ENCODE results near the gene PLXNC1.

The PLXNC1 gene

DNA sequence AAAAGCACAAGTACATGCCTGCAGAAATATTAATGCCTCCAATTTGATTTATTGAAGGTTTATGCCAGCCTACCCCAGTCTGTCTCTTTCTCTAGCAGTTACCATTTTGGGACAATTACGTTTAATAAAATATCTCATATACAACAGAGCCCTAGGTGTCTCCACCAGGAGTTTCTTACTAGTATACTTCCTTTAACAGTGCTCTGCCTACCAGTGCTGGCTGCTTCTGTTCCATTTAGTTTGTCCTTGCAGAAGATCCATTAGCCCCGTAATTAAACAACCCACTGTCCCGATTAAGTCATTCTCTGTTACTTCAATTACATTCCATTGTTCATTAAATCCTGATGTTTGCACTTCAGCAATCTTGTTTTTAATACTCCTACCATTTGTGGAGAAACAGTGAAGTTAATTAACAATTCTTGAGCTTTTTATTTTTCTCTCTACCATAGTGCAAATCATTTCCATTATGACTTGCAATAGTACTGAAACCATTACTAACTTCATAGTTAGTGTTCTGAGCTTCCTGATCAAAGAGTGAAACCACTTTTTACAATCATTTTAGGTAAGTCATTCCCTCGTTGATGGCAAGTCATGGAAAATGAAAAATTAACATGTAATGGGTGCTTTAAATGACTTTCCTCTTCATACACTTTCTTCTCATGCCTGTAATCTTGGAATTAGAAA lies 121.1 kb downstream of the PLXNC1 start:
- DNase-seq = no peak

- DNase-seq = no peak
These were observed 123.0 kb downstream of the PLXNC1 start for GRCh38 chr12:94271351-94271750.

DNA sequence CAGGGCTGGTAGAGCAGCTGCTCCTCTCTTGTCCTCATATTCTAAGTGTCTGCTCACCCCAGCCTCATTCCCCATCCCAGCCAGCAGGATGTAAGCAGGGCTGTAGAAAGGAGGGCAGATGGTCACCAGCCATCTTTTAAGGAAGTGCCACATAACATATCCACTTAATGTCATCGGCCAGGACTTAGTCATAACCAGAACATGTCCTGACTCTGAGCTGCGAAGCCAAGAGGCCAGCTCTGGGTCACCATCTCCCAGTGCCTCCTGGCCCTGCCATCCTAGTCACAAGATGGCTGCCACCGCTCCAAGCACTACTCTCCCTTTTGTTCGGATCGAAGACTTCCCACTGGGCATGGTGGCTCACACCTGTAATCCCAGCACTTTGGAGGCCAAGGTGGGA lies 123.9 kb downstream of the PLXNC1 start:
- no peak for DNase-seq

DNA sequence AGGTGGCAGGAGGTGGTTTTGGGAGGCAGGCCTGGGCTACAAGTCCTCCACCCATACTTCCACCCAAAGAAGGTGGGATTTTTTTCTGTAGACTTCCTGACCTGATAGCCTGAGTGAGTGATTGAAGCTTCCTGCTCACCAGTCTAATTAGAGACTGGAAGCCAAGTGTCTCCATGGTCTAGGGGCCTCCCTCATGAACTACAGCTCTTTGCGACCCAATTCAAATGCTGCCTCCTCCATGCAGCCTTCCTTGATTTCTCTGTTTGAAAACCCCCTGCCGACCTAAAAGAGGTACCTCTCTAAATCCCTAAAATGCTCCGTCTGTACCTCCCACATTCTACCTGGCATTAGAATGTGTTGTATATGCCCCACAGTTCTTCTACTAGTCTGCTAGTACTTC lies 124.9 kb downstream of the PLXNC1 start:
- DNase-seq = no peak

GRCh38 chr12:94276725-94277124 lies 128.3 kb downstream of the PLXNC1 start:
- no peak for DNase-seq

DNA sequence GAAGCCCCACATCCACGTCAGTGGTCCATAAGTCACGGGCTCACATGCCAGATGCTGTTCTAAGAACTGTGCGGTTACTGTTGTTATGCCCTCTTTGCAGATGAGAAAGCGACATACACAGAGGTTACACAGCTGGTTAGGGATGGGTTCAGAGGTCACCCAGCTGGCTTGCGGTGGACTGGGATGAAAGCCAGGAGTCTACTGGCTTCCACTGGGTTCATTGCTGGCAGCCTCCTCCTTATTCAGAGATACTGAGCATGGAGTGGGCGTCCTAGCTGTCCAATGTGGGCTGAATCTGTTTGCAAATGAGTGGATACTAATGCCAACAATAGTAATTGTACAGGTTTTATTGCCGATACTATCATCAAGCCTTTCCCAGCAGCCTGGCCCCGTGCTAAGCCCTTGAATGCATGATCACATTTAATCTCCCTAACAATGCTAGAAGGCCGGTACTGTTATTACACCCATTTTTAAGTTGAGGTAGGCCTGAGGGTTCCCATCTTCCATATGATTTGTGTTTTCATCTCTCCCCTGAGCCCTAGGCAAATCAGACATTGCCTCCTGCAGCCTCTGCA lies 129.1 kb downstream of the PLXNC1 start:
- DNase-seq = no peak

GRCh38 chr12:94280063-94280462 lies 131.7 kb downstream of the PLXNC1 start:
- no peak for DNase-seq

DNA sequence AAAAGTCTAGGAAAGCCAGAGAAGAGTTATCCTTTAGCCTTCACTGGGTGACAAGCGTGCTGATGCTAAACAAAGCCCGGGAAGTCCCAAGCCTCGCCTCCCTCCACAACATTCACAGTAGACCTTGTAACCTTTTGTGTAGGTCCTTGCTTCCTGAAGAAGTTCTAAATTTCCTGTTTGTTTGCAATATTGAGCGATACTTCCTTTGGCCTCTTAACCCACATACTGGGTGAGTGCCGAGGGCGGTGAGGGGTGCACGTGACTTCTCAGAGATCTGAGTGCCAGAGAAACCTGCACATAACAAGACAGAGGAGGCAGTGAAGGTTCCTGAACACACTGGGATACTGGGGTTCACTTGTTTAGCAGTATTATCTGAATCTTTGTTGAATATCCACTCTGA lies 134.3 kb downstream of the PLXNC1 start:
- DNase-seq = no peak

- DNase-seq = no peak
These were observed 135.7 kb downstream of the PLXNC1 start for GRCh38 chr12:94284046-94284445.

- DNase-seq = no peak
These were observed 136.5 kb downstream of the PLXNC1 start for GRCh38 chr12:94284859-94285258.

DNA sequence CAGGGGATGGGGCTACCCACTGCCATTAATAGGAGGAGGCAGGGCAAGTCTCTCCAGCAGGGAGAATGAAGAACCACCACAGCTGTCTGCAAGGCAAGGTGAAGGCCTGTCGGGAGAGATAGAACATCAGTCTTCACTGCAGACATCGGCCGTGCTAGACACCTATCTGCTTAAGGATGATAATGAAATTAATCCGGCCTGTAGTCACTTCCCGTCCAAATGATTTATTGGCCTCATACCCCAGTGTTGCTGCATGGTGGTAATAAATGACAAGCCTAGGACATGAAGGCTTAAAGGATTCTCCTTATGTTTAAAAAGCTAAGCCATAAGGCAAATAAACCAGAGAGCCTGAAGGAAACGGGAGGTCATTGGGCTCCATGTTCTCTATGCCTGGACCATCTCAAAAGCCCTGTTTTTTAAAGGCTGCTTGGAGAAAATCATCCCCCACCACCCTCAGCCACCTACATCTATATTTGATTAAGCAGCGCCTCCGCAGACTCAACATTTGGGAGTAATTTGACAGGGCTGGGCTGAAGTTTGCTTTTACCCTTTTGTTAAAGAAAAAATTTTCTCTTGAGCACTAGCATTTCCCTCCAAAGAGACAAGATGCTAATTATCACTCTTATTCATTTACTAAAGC lies 137.7 kb downstream of the PLXNC1 start:
- no peak for DNase-seq

DNA sequence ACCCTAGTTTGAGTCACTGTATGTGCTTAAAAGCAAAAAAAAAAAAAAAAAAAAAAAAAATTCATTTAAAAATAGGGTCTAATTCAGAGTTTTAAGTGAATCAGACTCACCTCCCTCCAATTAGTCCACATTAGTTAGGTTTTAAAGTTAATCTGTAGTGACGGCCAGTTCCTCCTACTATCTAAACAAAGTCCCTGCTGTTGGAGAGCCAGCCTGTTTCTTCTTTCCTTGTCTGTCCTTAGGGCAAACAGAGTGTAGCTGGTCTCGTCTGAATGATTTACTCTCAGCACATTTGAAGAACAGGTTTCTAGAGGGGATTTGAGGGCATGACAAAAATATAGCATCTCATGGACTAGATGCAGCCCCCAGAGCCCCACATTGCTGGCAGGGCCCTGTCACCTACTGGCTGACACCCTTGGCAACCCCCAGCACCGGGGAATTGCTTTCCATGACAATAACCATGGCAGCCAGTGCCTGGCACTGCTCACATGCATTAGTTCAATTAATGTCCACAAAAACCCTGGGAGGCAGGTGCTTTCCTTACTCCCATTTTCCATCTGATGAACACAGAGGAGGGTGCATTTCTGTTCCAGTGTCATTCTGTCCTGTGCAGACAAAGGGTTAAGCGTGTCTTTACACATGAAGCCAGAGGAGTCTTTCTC lies 138.3 kb downstream of the PLXNC1 start:
- no peak for DNase-seq

DNA sequence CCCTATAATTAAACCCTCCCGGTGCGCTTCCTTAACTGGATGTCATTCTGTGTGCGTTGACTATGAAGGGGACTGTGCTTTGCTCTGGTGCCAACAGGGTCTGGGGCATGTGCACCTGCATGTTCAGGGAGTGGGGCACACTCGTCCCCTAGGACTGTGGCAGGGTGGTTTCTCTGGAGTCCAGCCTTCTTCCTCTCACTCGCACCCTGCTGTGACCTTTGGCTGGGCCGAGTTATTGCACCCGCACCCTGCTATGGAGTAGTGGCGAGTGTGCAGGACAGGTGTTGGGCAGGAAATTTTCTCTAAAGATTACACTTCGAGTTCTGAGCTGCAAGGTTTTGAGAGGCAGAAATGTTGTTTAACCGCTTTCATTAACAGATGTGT lies 138.9 kb downstream of the PLXNC1 start:
- DNase-seq = no peak

- no peak for DNase-seq
These were observed 141.3 kb downstream of the PLXNC1 start for GRCh38 chr12:94289461-94290312.

DNA sequence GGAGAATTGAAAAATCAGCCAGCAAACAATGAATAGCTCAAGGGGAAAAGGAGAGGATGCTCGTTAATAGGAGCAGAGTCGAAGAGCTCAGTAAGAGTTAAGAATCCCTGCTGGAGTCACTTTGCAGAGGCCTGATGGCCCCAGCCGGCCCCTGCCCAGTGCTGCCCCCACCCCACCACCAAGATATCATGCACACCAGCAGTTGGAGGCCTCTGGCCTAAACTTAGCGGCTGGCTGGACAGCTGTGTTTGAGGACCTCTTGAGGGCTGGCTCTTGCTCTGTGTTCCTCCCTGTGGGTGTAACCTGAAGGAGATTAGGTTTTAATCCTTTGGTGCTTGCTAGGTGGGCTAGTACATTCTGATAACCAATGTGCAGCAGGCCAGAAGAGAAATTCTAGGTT lies 142.0 kb downstream of the PLXNC1 start:
- DNase-seq = no peak

DNA sequence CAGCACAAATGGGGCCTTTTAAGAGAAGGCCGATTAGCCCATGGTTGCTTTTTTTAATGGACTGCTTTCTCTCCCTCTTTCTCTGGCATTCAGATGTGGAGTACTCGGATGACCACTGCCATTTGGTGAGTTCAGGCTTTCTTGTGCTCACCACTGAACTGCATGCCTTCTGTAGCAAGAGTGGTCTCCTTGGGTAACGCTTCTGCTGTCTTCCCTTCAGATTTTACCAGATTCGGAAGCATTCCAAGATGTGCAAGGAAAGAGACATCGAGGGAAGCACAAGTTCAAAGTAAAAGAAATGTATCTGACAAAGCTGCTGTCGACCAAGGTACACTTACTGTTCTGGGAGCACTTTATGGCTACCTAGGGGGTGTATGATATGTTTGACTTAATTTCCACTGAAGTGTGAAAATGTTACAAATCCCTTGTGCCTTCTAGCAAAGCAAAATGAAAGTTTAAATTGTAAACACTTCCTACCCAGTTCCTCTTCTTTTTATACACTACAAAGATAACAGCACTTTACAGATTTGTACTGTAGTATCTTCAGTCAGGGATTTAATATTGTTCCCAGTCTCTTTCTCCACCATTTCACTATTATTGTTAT lies 148.8 kb downstream of the PLXNC1 start:
- DNase-seq = no peak

GRCh38 chr12:94297876-94298505 lies 149.6 kb downstream of the PLXNC1 start:
- DNase-seq = no peak

DNA sequence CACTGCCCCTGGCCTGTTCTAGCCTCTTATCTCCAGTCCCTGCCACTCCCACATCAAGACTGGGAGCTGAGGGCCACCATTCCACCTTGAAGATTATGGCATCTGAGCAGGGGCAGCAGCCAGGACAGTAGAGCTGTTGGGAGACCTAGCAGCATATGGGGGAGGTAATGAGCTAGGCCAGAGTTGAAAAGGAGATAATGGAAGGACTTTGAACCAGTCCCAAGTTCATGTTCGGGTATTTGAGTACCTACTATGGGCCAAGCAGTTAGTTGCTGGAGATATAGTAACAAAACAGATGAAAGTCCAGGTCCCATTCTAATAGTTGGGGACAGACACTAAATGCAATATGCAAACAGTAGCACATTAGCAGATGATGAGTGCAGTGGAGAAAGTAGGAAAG lies 151.5 kb downstream of the PLXNC1 start:
- DNase-seq = no peak

GRCh38 chr12:94304012-94304411 lies 155.6 kb downstream of the PLXNC1 start:
- no peak for DNase-seq

DNA sequence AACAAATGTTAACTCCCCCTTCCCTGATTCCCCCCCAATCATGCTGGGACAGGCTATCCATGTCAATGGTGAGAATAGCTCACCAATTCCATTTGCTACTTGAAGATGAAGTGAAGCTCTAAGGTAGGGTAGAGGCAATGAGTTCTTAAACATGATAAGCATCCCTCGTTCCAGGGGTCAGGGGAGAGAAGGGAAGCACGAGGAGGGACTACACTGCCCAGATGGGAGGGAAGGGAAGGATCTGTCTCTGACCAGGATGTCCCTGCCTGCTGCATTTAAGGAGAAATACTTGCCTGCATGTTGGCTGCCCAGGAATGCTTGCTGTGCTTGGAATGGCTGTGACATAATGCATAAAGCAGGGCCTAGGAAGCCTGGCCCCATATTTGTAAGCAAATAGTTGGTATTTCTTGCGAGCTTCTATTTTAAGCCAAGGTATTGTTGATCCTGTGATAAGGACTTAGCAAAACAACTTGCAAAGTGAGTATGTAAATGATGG lies 156.2 kb downstream of the PLXNC1 start:
- no peak for DNase-seq

DNA sequence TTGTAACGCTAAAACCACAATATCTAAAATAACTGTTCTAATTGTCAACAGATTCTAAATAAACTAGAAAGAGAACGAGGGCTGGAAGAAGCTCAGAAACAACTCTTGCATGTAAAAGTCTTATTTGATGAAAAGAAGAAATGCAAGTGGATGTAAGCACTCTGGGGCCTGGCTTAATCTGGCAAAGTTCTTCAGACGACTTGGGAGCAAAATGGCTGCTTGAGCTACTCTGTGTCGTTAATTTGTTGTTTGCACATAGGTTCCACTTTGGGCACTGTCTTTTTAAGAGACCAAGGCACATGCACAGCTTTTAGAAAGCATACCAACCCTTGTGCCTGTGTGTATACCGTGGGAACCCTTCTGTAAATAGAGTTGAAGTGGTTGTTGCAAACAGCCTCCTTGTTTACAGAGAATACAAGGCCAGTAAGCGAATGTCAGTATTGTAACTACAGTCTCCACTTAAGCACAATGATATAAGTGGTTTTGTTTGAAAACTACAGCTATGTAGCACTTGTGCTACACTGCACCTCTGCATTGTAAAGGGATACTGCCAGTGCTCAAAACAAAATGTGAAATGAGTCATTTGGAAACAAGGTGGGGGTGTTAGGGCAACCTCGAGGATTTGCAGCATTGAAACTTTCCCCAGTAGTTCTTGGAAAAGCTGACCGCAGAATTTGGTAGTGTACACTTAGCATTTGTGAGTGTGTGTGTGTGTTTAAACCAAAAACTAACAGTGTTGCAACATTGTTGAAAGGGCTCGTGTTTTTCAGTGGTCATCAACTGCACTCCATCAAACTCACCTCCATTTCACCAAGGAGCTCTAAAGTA lies 157.0 kb downstream of the PLXNC1 start:
- no peak for DNase-seq
